ENCODE results near the gene LGALS8. TPM values are rescaled to one million over a fixed set of nuclear protein-coding genes. Genes with fewer than 3 reads are reported as not detected.

The LGALS8 gene
- total RNA-seq: 49.5 and 63.7 TPM in 2 replicates

DNA sequence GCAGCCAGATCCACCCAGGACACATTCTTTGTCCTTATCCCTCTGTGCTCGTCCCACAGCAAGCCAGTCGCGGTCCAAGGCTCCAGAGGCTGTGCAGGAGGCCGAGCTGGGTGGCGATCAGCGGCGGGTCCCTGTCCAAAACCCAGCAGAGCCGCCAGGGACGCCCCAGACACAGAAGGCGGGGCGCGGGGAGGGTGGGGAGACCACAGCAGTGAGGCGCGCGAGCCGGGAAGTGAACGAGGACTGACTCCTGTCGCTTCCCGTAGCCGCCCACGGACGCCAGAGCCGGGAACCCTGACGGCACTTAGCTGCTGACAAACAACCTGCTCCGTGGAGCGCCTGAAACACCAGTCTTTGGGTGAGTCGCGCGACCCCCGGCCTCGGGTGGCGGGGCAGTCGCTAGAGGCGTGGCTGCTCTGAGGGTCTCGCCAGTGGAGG lies at the start of gene LGALS8:
TSS of gene LGALS8 (plus strand) at position 279 of the 438 bp plus-strand sequence. CDS start 2,089 bp downstream, outside the sequence.

Other genes with a start within 250 kb of the LGALS8 start
- gene ERO1B, start 242.0 kb upstream of the LGALS8 start, total RNA-seq: 3.1 and 3.3 TPM in 2 replicates
- gene EDARADD, start 129.7 kb upstream of the LGALS8 start, total RNA-seq: under 0.01 and 0.19 TPM in 2 replicates
- 28.5 and 41.2 TPM in 2 replicates for gene HEATR1, start 80.5 kb downstream of the LGALS8 start, total RNA-seq
- 0.56 and 0.77 TPM in 2 replicates for gene ACTN2, start 162.5 kb downstream of the LGALS8 start, total RNA-seq

All from regular cardiac myocyte (primary cell).